Measurements from ENCODE around the gene CAT.

Gene CAT

GRCh38 chr11:34425360-34425759 lies 13.4 kb upstream of the CAT start:
- no peak for DNase-seq (ENCODE audit: low spot score)

DNA sequence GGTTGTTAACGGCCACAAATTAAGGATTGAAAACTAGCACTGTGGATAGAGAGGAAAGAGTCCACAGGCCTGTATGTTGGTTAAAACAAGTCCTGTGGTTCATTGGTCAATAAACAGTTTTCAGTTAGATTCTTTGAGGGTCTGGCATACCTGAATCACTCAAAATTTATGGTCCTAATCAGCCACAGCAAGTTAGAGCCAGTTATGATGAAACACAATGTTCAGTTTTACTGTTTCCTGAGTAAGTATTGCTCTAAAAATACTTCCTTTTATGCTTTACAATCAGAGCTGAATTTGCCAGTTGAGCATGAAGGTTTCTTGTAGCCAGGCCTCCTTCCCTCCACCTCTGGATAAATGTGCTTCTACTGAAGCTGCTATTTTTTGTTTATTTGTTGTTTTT lies 12.9 kb upstream of the CAT start:
- no peak for DNase-seq (ENCODE audit: low spot score)

GRCh38 chr11:34426766-34427185 lies 12.0 kb upstream of the CAT start:
- DNase-seq (ENCODE audit: low spot score) = no peak

- DNase-seq (ENCODE audit: low spot score) = no peak
Observed at GRCh38 chr11:34427186-34427805, 11.4 kb upstream of the CAT start.

DNA sequence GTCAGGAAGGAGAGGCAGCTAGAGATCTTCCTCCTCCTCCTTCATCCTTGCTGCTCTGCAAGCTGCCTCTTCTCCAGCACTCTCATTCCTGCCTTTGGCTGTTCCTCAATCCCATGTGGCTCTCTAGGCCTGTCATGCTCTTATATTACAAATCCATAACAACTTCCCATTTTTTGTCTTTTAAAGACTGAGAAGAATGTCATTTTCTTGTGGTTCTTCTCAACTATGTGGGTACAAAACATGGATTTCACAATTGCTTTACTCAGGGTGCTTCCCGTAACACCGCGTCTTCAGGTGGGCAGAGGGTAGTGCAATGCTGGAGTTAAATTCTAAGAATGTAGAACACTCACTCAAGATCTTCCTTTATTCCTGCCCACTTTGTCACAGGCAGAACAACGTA lies 6.8 kb upstream of the CAT start:
- no peak for DNase-seq (ENCODE audit: low spot score)

DNA sequence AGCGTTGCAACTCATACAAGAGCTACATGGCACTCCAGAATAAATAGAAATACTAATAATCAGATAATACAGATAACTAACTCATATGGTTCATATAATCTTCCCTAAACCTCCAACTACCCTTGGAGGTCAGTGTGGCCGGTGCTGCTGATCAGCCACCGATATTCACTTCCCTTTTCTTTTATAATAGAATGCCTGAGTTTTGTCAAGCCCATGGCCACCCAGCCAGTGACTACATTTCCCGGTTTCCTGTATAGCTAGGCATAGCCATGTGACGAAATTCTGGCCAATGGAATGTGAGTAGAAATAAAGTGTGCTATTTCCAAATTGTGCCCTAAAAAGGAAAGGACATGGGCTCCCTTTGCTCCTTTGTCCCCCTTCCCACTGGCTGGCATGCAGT lies 5.9 kb upstream of the CAT start:
- DNase-seq (ENCODE audit: low spot score) = no peak

DNA sequence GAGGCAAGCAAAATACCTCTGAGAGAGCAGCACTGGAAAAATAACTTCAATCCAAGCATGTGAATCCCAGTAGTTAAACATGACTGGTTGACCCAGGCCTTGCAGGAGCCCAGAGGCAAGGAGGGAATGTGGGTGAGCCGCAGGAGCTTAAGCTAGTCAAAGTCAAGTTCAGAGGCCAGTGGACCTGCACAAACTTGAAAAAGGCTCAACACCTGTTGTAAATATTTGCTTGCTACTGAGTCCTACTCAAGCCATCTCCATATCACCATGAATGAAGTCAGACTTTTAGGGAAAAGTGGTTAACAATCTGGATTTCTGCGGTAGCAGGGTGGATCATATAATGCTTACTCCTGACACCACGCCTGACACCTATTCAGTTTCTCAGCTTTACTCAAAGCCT lies 4.8 kb upstream of the CAT start:
- DNase-seq (ENCODE audit: low spot score) = no peak

DNA sequence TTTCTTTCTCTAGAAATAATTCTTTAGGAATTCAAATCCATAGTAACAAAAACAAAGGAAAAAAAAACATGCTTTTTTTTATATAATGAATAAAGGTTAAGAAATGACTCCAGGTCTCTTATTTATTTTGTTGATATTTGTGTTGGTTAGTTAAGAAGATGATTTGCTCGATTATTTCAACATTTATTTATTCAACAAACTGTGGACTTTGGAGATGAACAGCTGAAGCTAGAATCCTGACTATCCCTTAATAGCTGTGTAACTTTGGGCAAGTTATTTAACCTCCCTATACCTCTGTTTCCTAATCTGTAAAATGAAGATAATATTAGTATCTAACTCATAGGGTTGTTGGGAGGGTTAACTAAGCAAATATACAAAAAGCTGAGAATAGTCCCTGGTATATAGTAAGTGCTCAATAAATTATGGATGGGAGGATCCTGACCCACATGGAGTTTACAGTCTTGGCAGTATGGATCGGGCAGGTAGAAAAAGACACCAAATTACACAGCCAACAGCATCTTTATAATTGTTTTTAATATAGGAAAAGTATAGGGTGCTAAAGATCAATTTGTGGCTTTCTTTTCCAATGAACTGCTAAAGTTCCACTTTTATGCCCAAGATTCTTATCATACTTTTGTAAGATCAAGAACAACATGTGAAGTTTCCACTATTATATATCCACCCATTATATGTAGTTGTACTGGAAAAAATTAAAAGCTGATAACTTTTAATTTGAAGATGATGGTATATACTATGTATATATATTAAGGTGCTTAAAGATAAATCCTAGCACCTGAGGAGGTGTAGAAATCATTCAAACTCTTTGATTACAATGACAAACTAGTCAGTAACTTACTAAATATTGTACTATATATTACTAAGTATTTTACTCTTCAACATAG lies 1.3 kb upstream of the CAT start:
- no peak for DNase-seq (ENCODE audit: low spot score)

DNA sequence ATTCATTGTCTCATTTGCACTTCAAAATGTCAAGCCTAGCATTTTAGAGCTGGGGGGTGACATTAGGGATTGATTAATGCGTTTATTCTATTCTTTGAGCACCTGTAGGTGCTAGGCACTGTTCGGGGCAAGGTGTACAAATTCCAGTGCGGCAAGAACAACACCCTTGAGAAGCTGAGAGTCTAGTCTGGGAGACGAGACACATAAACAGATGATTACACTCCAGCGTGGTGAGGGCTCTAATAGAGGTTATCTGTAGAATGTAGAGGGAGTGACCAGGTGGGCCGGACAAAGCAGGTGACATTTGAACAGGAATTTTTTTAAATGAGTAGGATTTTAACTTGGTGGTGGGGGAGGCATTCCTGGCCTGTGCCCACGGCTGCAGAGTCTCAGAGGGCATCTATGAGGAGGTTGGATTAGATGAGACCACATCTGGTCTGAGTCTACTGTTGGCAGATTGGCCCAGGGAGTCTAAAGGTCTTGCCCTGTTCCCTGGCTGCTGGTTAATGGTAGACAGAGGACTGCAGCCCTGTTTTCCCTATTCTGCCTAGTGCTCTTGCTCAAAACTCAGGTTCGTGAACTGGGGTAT lies 970 bp downstream of the CAT start:
- DNase-seq (ENCODE audit: low spot score) = no peak

DNA sequence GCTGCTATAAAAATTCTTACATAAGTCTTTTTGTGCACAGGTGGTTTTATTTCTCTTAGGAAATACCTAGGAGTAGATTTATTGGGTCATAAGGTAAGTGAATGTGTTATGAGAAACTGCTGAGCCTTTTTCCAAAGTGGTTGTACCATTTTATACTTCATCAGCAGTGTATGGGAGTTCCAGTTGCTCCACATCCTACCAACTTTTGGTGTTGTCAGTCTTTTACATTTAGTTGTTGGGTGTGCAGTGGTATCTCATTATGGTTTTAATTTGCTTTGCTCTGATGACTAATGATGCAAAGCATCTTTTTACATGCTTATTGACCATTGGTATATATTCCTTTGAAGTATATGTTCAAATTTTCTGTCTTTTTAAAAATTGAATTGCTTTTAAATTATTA lies 3.1 kb downstream of the CAT start:
- DNase-seq (ENCODE audit: low spot score) = no peak

- DNase-seq (ENCODE audit: low spot score) = no peak
Observed at GRCh38 chr11:34443136-34443535, 4.4 kb downstream of the CAT start.

DNA sequence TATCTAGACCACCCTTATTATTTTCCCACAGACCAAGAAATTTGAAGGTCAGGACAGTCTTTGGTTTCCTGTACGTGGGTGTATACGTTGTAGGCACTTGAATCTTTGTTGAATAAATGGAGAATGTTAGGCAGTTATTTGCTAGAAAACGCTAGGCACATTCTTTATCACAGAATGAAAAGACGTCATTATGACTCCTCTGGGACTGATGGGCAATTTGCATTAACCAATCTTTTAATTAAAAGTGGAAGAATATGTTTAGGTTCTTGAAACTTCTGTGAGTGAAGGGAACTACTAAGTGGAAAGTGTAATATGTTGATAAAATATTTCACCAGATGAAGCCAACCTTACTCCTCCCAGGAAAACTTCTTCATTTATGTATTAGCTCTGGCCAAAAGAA lies 5.7 kb downstream of the CAT start:
- no peak for DNase-seq (ENCODE audit: low spot score)

- no peak for DNase-seq (ENCODE audit: low spot score)
Observed at GRCh38 chr11:34445956-34446355, 7.2 kb downstream of the CAT start.

DNA sequence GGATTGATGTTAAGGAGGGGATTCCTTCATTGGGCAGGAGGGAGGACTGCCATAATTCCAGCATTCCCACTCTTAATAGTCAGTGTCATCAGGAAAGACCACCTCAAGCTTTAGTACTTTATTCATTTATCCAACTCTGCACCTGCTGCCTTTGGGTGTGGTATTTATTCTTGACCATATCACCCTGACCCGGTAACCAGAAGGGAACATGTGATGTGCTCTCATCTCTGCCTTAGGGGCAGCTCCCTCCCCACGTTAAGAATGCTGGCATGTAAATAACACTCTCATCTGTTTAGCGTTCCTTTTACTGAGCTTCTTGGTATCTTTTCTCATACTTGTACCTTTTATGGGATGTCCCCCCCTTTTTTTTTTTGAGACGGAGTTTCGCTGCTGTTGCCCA lies 7.7 kb downstream of the CAT start:
- no peak for DNase-seq (ENCODE audit: low spot score)

- no peak for DNase-seq (ENCODE audit: low spot score)
Observed at GRCh38 chr11:34447044-34447443, 8.3 kb downstream of the CAT start.

- DNase-seq (ENCODE audit: low spot score) = no peak
Observed at GRCh38 chr11:34448223-34448994, 9.7 kb downstream of the CAT start.

DNA sequence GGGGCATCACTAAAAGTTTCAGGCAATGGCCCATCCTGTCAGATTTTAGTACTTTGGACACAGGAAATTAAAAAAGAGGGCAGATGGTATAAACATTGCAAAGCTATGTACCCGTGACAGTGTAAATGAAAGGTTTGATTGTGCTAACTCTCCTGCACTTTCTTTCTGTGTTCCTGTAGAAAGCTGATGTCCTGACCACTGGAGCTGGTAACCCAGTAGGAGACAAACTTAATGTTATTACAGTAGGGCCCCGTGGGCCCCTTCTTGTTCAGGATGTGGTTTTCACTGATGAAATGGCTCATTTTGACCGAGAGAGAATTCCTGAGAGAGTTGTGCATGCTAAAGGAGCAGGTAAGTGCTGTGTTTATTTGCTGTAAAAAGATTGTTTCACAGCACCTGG lies 10.3 kb downstream of the CAT start:
- no peak for DNase-seq (ENCODE audit: low spot score)

DNA sequence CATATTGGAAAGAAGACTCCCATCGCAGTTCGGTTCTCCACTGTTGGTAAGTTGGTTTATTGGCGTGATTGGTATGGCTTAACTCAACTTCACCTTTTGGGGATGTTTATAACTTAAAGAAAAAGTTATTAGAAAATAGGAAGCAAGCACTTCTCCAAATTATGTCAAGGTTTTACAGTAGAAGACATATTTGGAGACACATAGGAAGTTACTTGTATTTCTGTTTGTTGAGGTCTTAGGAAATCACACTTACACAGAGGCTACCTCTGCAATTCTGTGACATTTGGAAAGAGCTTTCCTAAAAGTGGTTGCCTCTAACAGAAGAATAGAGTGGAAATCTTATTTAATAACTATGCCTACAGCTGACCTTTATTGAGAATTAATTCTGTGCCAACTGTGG lies 12.3 kb downstream of the CAT start:
- DNase-seq (ENCODE audit: low spot score) = no peak

DNA sequence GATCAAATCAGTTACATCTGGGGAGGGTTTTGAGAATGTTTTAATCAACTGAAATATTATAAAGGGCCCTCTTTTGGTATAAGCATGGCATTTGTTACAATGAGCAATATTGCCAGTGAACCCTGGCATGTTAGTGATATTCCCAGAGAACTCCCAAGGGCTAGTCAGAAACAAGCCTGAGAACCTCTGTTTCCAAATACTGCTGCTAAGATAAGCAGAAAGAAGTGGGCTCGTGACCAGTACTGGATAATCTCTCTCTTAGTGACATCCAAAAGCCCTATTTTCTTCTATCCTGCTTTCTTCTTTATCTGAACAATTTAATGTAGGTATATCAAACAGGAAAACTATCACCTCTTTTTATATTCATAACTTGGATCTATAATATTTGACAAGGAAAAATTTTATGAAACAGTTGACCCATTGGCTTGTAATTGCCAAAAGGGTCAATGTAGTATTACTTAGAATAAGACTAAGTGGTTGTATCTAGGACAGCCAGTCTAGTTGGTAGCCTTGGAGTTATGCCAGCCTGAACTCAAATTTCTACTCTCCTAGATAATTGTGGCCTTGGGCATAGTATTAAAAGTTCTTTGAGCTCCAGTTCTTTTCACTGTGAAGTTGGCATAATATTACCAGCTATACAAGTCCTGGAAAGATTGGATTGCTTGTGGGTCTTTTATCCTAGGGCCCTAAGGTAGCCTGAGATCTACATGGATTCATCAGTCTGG lies 15.7 kb downstream of the CAT start:
- no peak for DNase-seq (ENCODE audit: low spot score)

GRCh38 chr11:34457607-34458006 lies 18.9 kb downstream of the CAT start:
- no peak for DNase-seq (ENCODE audit: low spot score)

- DNase-seq (ENCODE audit: low spot score) = no peak
Observed at GRCh38 chr11:34458525-34458924, 19.8 kb downstream of the CAT start.

Data from HuH-7.5 (cell line).